OCI-LY7 (cell line): ENCODE results near the gene ITGAV. TPM values are rescaled to one million over a fixed set of nuclear protein-coding genes. Genes with fewer than 3 reads are reported as not detected.

Experiments used
- BruUV-seq: library from RNA; stranded (reverse); fragments of 400-500 nt; replicated peaks from 2 replicates; lab custom pipeline; 2021; lab: Mats Ljungman, UMichigan
- CTCF ChIA-PET: fragments of 300-600 bp; sonication (Branson Sonifier 250); formaldehyde crosslinking; loops from one replicate; lab custom pipeline; 2022; ENCODE audit warnings: antibody characterized with exemption; ENCODE audit not compliant: unreplicated experiment; lab: Charles Lee
- POLR2A ChIA-PET: fragments of 300-600 bp; sonication (Branson Sonifier 250); formaldehyde crosslinking; loops from one replicate; lab custom pipeline; 2022; ENCODE audit warnings: antibody characterized with exemption; lab: Charles Lee
- DNase-seq: peaks from one replicate; pipeline ENCODE4 v3.0.0-alpha.2; 2015; ENCODE audit warnings: low spot score
- H2AFZ ChIP-seq: fragments of 200-600 bp; sonication (generic), shearing (Covaris generic); 2 replicates; pipeline ENCODE4 v1.6.1; 2014; ENCODE audit warnings: mild to moderate bottlenecking, antibody characterized with exemption, low read length, moderate library complexity
- H3K27ac ChIP-seq: fragments of 200-600 bp; sonication (generic); 2 replicates; pipeline ENCODE4 v1.5.1; 2014; ENCODE audit warnings: mixed run types, low read depth, mild to moderate bottlenecking, moderate library complexity, low read length, inconsistent platforms; ENCODE audit not compliant: poor library complexity, severe bottlenecking
- H3K36me3 ChIP-seq: fragments of 200-600 bp; sonication (generic); 2 replicates; pipeline ENCODE4 v1.6.1; 2014; ENCODE audit warnings: mild to moderate bottlenecking, antibody characterized with exemption, low read length, moderate library complexity, mixed read lengths; ENCODE audit not compliant: insufficient read depth
- H3K4me1 ChIP-seq: fragments of 200-600 bp; sonication (generic); 2 replicates; pipeline ENCODE4 v1.5.1; 2014; ENCODE audit warnings: mild to moderate bottlenecking, low read length; ENCODE audit not compliant: insufficient read depth, poor library complexity, severe bottlenecking
- H3K4me2 ChIP-seq: fragments of 200-600 bp; sonication (generic); 2 replicates; pipeline ENCODE4 v1.6.1; 2014; ENCODE audit warnings: mild to moderate bottlenecking, low read length
- H3K4me3 ChIP-seq: fragments of 200-600 bp; sonication (generic); 2 replicates; pipeline ENCODE4 v1.5.1; 2014; ENCODE audit warnings: mild to moderate bottlenecking, low read depth, low read length; ENCODE audit not compliant: poor library complexity, severe bottlenecking
- H3K79me2 ChIP-seq: fragments of 200-600 bp; sonication (generic); 2 replicates; pipeline ENCODE4 v1.6.1; 2016; ENCODE audit warnings: low read depth, mild to moderate bottlenecking, low read length, moderate library complexity, mixed read lengths; ENCODE audit not compliant: insufficient read depth
- H3K9me2 ChIP-seq: fragments of 200-600 bp; sonication (generic); 2 replicates; pipeline ENCODE4 v1.6.1; 2016; ENCODE audit warnings: mild to moderate bottlenecking, low read length, mixed read lengths; ENCODE audit not compliant: insufficient read depth
- H3K9me3 ChIP-seq: fragments of 200-600 bp; sonication (generic); 2 replicates; pipeline ENCODE4 v1.6.1; 2014; ENCODE audit warnings: mild to moderate bottlenecking, mixed run types, low read length, mixed read lengths
- H4K20me1 ChIP-seq: fragments of 200-600 bp; sonication (generic); 2 replicates; pipeline ENCODE4 v1.6.1; 2014; ENCODE audit warnings: mild to moderate bottlenecking, antibody characterized with exemption, low read length, moderate library complexity, mixed read lengths; ENCODE audit not compliant: insufficient read depth
- CTCF ChIP-seq: fragments of 200-600 bp; sonication (generic); conservative IDR thresholded peaks from 2 replicates; pipeline ENCODE4 v1.5.1; 2014; ENCODE audit warnings: mild to moderate bottlenecking, antibody characterized with exemption, low read length, moderate library complexity, mixed read lengths
- EZH2phosphoT487 ChIP-seq: fragments of 200-600 bp; sonication (generic); IDR thresholded peaks from 2 replicates; pipeline ENCODE4 v1.6.1; 2018; ENCODE audit warnings: low read depth, borderline replicate concordance, mild to moderate bottlenecking, mixed run types, antibody characterized with exemption, low read length, moderate library complexity, mixed read lengths
- intact Hi-C: fragments of 100-400 bp; cut with micrococcal nuclease; formaldehyde crosslinking; loops from one replicate; pipeline ENCODE4 v1.10.0; 2022; ENCODE audit not compliant: unreplicated experiment
- total RNA-seq, 2 experiments: library from RNA; depleted of rRNA in 1 of 2; stranded (reverse); fragments of >200 nt in 1 of 2; shearing (Covaris generic) in 1 of 2; gene quantifications; 2 replicates each; pipeline ENCODE4 v1.2.3, GENCODE V29; 2014 to 2022

The ITGAV gene
- total RNA-seq, 2 experiments from 2014 or later: 1.1 to 3.2 TPM

GRCh38 chr2:186669146-186669545 is 79.3 kb downstream of the ITGAV start:
- no peaks in the 10 kb centered on the region for H4K20me1 ChIP-seq
- intact Hi-C loops: no loop called here
- H3K79me2 ChIP-seq: no peaks in the 10 kb centered on the region
- DNase-seq: no peak
- CTCF ChIA-PET: no interaction called here
- H3K4me3 ChIP-seq: no peak overlapping the region
- no peak overlapping the region for H3K4me2 ChIP-seq
- H3K36me3 ChIP-seq: no peaks in the 10 kb centered on the region
- BruUV-seq: no TSS peak
- no peak overlapping the region for H2AFZ ChIP-seq
- no peaks in the 10 kb centered on the region for H3K9me2 ChIP-seq
- TF ChIP-seq EZH2phosphoT487: no peak
- no peaks in the 10 kb centered on the region for H3K9me3 ChIP-seq
- POLR2A ChIA-PET: no interaction called here
- H3K4me1 ChIP-seq: no peaks in the 10 kb centered on the region
- H3K27ac ChIP-seq: no peak overlapping the region

- DNase-seq: no peak
- Histone ChIP-seq H3K36me3 (no peaks in the 10 kb centered on the region), H3K9me2 (no peaks in the 10 kb centered on the region), H2AFZ (no peak overlapping the region), H3K4me1 (no peaks in the 10 kb centered on the region), H3K79me2 (no peaks in the 10 kb centered on the region), H3K27ac (no peak overlapping the region), H3K4me2 (no peak overlapping the region), H4K20me1 (no peaks in the 10 kb centered on the region), H3K4me3 (no peak overlapping the region), H3K9me3 (no peaks in the 10 kb centered on the region)
- intact Hi-C loops: no loop called here
- POLR2A ChIA-PET: no interaction called here
- no TSS peak for BruUV-seq
- no peak for TF ChIP-seq CTCF
- TF ChIP-seq EZH2phosphoT487: no peak
- CTCF ChIA-PET: no interaction called here
Observed at GRCh38 chr2:186670831-186671230, 81.0 kb downstream of the ITGAV start.

- Histone ChIP-seq H4K20me1 (no peaks in the 10 kb centered on the region), H3K27ac (no peak overlapping the region), H3K4me2 (no peak overlapping the region), H3K9me2 (no peaks in the 10 kb centered on the region), H3K4me3 (no peak overlapping the region), H3K9me3 (no peaks in the 10 kb centered on the region), H3K79me2 (no peaks in the 10 kb centered on the region), H3K36me3 (no peaks in the 10 kb centered on the region), H3K4me1 (no peaks in the 10 kb centered on the region), H2AFZ (no peak overlapping the region)
- intact Hi-C loops: no loop called here
- POLR2A ChIA-PET: interaction anchor here (0.6 kb wide), 1 partner anchor 16 kb away, joined by 3 read pairs; no protein-coding TSS in a partner anchor
- DNase-seq: no peak
- BruUV-seq: no TSS peak
- CTCF ChIA-PET: no interaction called here
- TF ChIP-seq CTCF: no peak
- TF ChIP-seq EZH2phosphoT487: no peak
Observed at GRCh38 chr2:186675380-186675779, 85.5 kb downstream of the ITGAV start.
